K562 (cell line): ENCODE measurements around the gene PRDX4. TPM values are rescaled to one million over a fixed set of nuclear protein-coding genes. Genes with fewer than 3 reads are reported as not detected.

Experiments used
- ATF6 ChIP-seq: sonication (generic); formaldehyde crosslinking; IDR thresholded peaks from 2 replicates; pipeline ENCODE4 v1.4.0; 2020; ENCODE audit warnings: mild to moderate bottlenecking, missing genetic modification reagents
- BCL6 ChIP-seq: fragments of 250-450 bp; sonication (Bioruptor Pico); IDR thresholded peaks from 2 replicates; pipeline ENCODE4 v1.4.0; 2020
- BCLAF1 ChIP-seq, 2 experiments: fragments of 450-650 bp in 1 of 2; IDR thresholded peaks; 2 replicates each; pipeline ENCODE4 v1.6.1; 2011 to 2017; ENCODE audit warnings: low read depth in 2 of 2, antibody characterized with exemption in 1 of 2, borderline replicate concordance in 1 of 2, low read length in 1 of 2, mild to moderate bottlenecking in 1 of 2, mixed read lengths in 1 of 2; ENCODE audit not compliant: control insufficient read depth in 1 of 2
- FOXM1 ChIP-seq, 2 experiments: fragments of 450-650 bp in 1 of 2; sonication (generic) in 1 of 2; formaldehyde crosslinking in 1 of 2; IDR thresholded peaks; 2 replicates each; pipeline versions ENCODE4 v1.6.1 to v1.9.0; 2017 to 2022; ENCODE audit warnings: low read depth in 2 of 2, mild to moderate bottlenecking in 2 of 2, missing genetic modification reagents in 1 of 2, moderate library complexity in 1 of 2
- GATA2 ChIP-seq: sonication (generic); formaldehyde crosslinking; IDR thresholded peaks from 2 replicates; pipeline ENCODE4 v1.4.0; 2020; ENCODE audit warnings: mild to moderate bottlenecking, missing genetic modification reagents
- KAT8 ChIP-seq: fragments of 450-650 bp; IDR thresholded peaks from 2 replicates; pipeline ENCODE4 v1.6.1; 2016; ENCODE audit warnings: low read depth, mild to moderate bottlenecking
- MTA3 ChIP-seq: fragments of 450-650 bp; formaldehyde crosslinking; IDR thresholded peaks from 2 replicates; pipeline ENCODE4 v1.6.1; 2017; ENCODE audit warnings: mild to moderate bottlenecking, borderline replicate concordance
- PHF8 ChIP-seq: fragments of 200-600 bp; sonication (generic); IDR thresholded peaks from 2 replicates; pipeline ENCODE4 v1.6.1; 2012; ENCODE audit warnings: mixed run types, mild to moderate bottlenecking, inconsistent platforms, low read length, moderate library complexity, borderline replicate concordance
- POLR3A ChIP-seq: IDR thresholded peaks from 2 replicates; pipeline ENCODE4 v1.6.1; 2011; ENCODE audit warnings: borderline replicate concordance, mild to moderate bottlenecking, moderate library complexity; ENCODE audit not compliant: insufficient read length, insufficient read depth; ENCODE audit errors: extremely low read depth
- TOE1 ChIP-seq, 2 experiments: fragments of 450-650 bp in 1 of 2; sonication (generic) in 1 of 2; formaldehyde crosslinking in 1 of 2; IDR thresholded peaks; 2 replicates each; pipeline versions ENCODE4 v1.7.1 to v1.8.0; 2016 to 2022; ENCODE audit warnings: borderline replicate concordance in 2 of 2, mild to moderate bottlenecking in 2 of 2, antibody characterized with exemption in 1 of 2, inconsistent platforms in 1 of 2, low read depth in 1 of 2, missing genetic modification reagents in 1 of 2, moderate library complexity in 1 of 2
- USF1 ChIP-seq: sonication (generic); formaldehyde crosslinking; IDR thresholded peaks from 2 replicates; pipeline ENCODE4 v1.9.0; 2022; ENCODE audit warnings: mild to moderate bottlenecking, missing genetic modification reagents
- ZBTB11 ChIP-seq, 3 experiments: fragments of 200-800 bp in 1 of 3; fragments of 250-450 bp in 1 of 3; fragments of 450-650 bp in 1 of 3; sonication (Bioruptor Pico) in 1 of 3; sonication (Bioruptor generic) in 1 of 3; formaldehyde crosslinking in 1 of 3; IDR thresholded peaks; 2 replicates each; pipeline versions ENCODE4 v1.6.1 to v1.8.0; 2016 to 2022; ENCODE audit warnings: mild to moderate bottlenecking in 2 of 3, missing genetic modification characterization in 2 of 3, missing compliant biosample characterization in 1 of 3, moderate library complexity in 1 of 3
- ZNF436 ChIP-seq: fragments of 250-450, 450-650 bp; sonication (Bioruptor Pico); formaldehyde crosslinking; IDR thresholded peaks from 2 replicates; pipeline ENCODE4 v1.7.0; 2020; ENCODE audit warnings: mild to moderate bottlenecking
- ZNF717 ChIP-seq: fragments of 250-450 bp; sonication (Bioruptor Pico); IDR thresholded peaks from 2 replicates; pipeline ENCODE4 v1.5.0; 2021
- polyA plus RNA-seq, 8 experiments: library from polyadenylated mRNA; depleted of rRNA in 4 of 8; stranded (reverse) in 5 of 8; unstranded in 3 of 8; fragments of >200 nt; fragmentation: Nextera tagmentation in 2 of 8; fragmentation: Illumina TruSeq in 1 of 8; extraction: Ambion mirVana in 2 of 8; extraction: Trizol in 1 of 8; gene quantifications; 2 replicates each; pipeline versions ENCODE4 v1.2.1 to v1.2.3, GENCODE V29; 2011 to 2014; ENCODE audit warnings: inconsistent platforms in 1 of 8, missing spikeins in 1 of 8
- total RNA-seq, 7 experiments: library from RNA; depleted of rRNA in 6 of 7; stranded (reverse); fragments of >200 nt in 6 of 7; fragmentation: Illumina TruSeq in 2 of 7; extraction: Trizol in 2 of 7; gene quantifications; 2 replicates each; pipeline versions ENCODE4 v1.2.1 to v1.2.3, GENCODE V29; 2011 to 2021; ENCODE audit warnings: low replicate concordance in 1 of 7

The PRDX4 gene
- total and polyA plus RNA-seq, 9 of the 15 experiments (the other 6 are each of a cell fraction or from before 2014, with no cell fraction given) = 28.6 to 253 (median 153) TPM

- TF ChIP-seq TOE1 (IDR thresholded peaks at IDR 0.05; ENCODE audit: borderline replicate concordance) (no peak), TOE1 (CRISPR knock-in tag; IDR thresholded peaks at IDR 0.05; ENCODE audit: borderline replicate concordance, low read depth) (no peak), FOXM1 (IDR thresholded peaks at IDR 0.05; ENCODE audit: low read depth) (0 out of 2 replicates have a peak, but pooled peaks have one; percentile 16), FOXM1 (CRISPR knock-in tag; IDR thresholded peaks at IDR 0.05; ENCODE audit: low read depth) (0 out of 2 replicates have a peak, but pooled peaks have one; percentile 38), PHF8 (peak; percentile 90; the same call in 1 of the 2 replicates), KAT8 (no peak), BCLAF1 (IDR thresholded peaks at IDR 0.05; ENCODE audit: borderline replicate concordance in 1 of 2, control insufficient read depth in 1 of 2, low read depth in 2 of 2, low read length in 1 of 2) (no peak), USF1 (CRISPR knock-in tag) (peak; percentile 86), ZNF436 (no peak), MTA3 (no peak), ZNF717 (no peak), ZBTB11 (CRISPR knock-in tag; IDR thresholded peaks at IDR 0.05) (0 out of 6 replicates have a peak, but pooled peaks of 1 of the 3 experiments have one; percentile 35), POLR3A (no peak), BCL6 (no peak), ATF6 (CRISPR knock-in tag) (no peak), GATA2 (no peak)
These were observed at the start of gene PRDX4 (continued) for GRCh38 chrX:23667239-23668177.
